HEK293T (cell line): Measurements from ENCODE around the gene MIA2.

ENCODE experiments used
- ARNT ChIP-seq: fragments of 450-650 bp; IDR thresholded peaks from 2 replicates; pipeline ENCODE4 v1.6.1; 2017; ENCODE audit warnings: mild to moderate bottlenecking
- BHLHE40 ChIP-seq: fragments of 450-650 bp; IDR thresholded peaks from 2 replicates; pipeline ENCODE4 v1.6.1; 2016; ENCODE audit warnings: mild to moderate bottlenecking, moderate library complexity, borderline replicate concordance
- FOXA1 ChIP-seq: fragments of 450-650 bp; IDR thresholded peaks from 2 replicates; pipeline ENCODE4 v1.6.1; 2016; ENCODE audit warnings: mild to moderate bottlenecking
- FOXK2 ChIP-seq: fragments of 450-650 bp; IDR thresholded peaks from 2 replicates; pipeline ENCODE4 v1.6.1; 2016; ENCODE audit warnings: mild to moderate bottlenecking
- FOXM1 ChIP-seq: fragments of 450-650 bp; IDR thresholded peaks from 2 replicates; pipeline ENCODE4 v1.6.1; 2017; ENCODE audit warnings: mild to moderate bottlenecking, borderline replicate concordance
- L3MBTL2 ChIP-seq: fragments of 450-650 bp; conservative IDR thresholded peaks from 2 replicates; pipeline ENCODE4 v1.6.1; 2016; ENCODE audit warnings: mild to moderate bottlenecking
- LEF1 ChIP-seq: fragments of 450-650 bp; IDR thresholded peaks from 2 replicates; pipeline ENCODE4 v1.6.1; 2017; ENCODE audit warnings: mild to moderate bottlenecking, borderline replicate concordance
- PKNOX1 ChIP-seq: fragments of 450-650 bp; IDR thresholded peaks from 2 replicates; pipeline ENCODE4 v1.6.1; 2016
- SP1 ChIP-seq: fragments of 450-650 bp; IDR thresholded peaks from 2 replicates; pipeline ENCODE4 v1.6.1; 2017
- TARDBP ChIP-seq: fragments of 450-650 bp; IDR thresholded peaks from 2 replicates; pipeline ENCODE4 v1.6.1; 2016
- ZNF384 ChIP-seq: fragments of 450-650 bp; IDR thresholded peaks from 2 replicates; pipeline ENCODE4 v1.6.1; 2016

- TF ChIP-seq SP1, result no peak
- TF ChIP-seq LEF1, result no peak
- no peak for TF ChIP-seq ZNF384
- no peak for TF ChIP-seq L3MBTL2
- TF ChIP-seq FOXA1, result no peak
- no peak for TF ChIP-seq TARDBP
- no peak for TF ChIP-seq FOXM1
- TF ChIP-seq ARNT, result no peak
- no peak for TF ChIP-seq BHLHE40
- TF ChIP-seq FOXK2, result no peak
- TF ChIP-seq PKNOX1, result no peak
Observed at GRCh38 chr14:39310051-39310450, 76.3 kb downstream of the MIA2 start.
